OCI-M1 (cell line): ENCODE data around the gene SND1.
A peak's percentile ranks its signal among the peaks of the same experiment; 100 is the strongest.
"Not testable (repeated sequence)": the region's sequence is repeated elsewhere in the genome, so short reads cannot be mapped to it uniquely, and the experiment has no call there.

Source experiments
- DNase-seq: peaks from one replicate; lab custom pipeline; 2025; lab: John Stamatoyannopoulos, UW

Gene SND1

GRCh38 chr7:127652333-127653248 is 597 bp downstream of the SND1 start:
- peak; percentile 55 for DNase-seq

GRCh38 chr7:127653396-127653795 is 1.4 kb downstream of the SND1 start:
- no peak for DNase-seq

- DNase-seq, result peak; percentile 51
These were observed 2.7 kb downstream of the SND1 start for GRCh38 chr7:127654404-127655394.

- peak; percentile 21 for DNase-seq
These were observed 3.7 kb downstream of the SND1 start for GRCh38 chr7:127655720-127656119.

GRCh38 chr7:127657500-127657899 is 5.5 kb downstream of the SND1 start:
- no peak for DNase-seq

GRCh38 chr7:127658970-127659630 is 7.1 kb downstream of the SND1 start:
- DNase-seq, result peak; percentile 18

GRCh38 chr7:127665922-127666321 is 13.9 kb downstream of the SND1 start:
- no peak for DNase-seq

- DNase-seq, result no peak
These were observed 14.6 kb downstream of the SND1 start for GRCh38 chr7:127666602-127667001.

- DNase-seq, result no peak
These were observed 15.2 kb downstream of the SND1 start for GRCh38 chr7:127667017-127667670.

GRCh38 chr7:127667759-127668530 is 16.0 kb downstream of the SND1 start:
- DNase-seq, result peak; percentile 6

GRCh38 chr7:127671341-127671740 is 19.3 kb downstream of the SND1 start:
- no peak for DNase-seq

GRCh38 chr7:127673902-127674301 is 21.9 kb downstream of the SND1 start:
- no peak for DNase-seq

- no peak for DNase-seq
These were observed 22.4 kb downstream of the SND1 start for GRCh38 chr7:127674361-127674760.

- DNase-seq, result not testable (repeated sequence)
These were observed 22.9 kb downstream of the SND1 start for GRCh38 chr7:127674923-127675322.

GRCh38 chr7:127675721-127676120 is 23.7 kb downstream of the SND1 start:
- no peak for DNase-seq

- no peak for DNase-seq
These were observed 25.6 kb downstream of the SND1 start for GRCh38 chr7:127677433-127678230.

GRCh38 chr7:127678337-127678736 is 26.3 kb downstream of the SND1 start:
- no peak for DNase-seq

GRCh38 chr7:127678947-127679346 is 27.0 kb downstream of the SND1 start:
- no peak for DNase-seq

- DNase-seq, result no peak
These were observed 29.0 kb downstream of the SND1 start for GRCh38 chr7:127680983-127681382.

GRCh38 chr7:127682140-127682539 is 30.1 kb downstream of the SND1 start:
- DNase-seq, result no peak
